ENCODE data around the gene MAN2B2. TPM values are rescaled to one million over a fixed set of nuclear protein-coding genes. Genes with fewer than 3 reads are reported as not detected.
A peak's percentile ranks its signal among the peaks of the same experiment; 100 is the strongest.
"Not testable (repeated sequence)": the region's sequence is repeated elsewhere in the genome, so short reads cannot be mapped to it uniquely, and the experiment has no call there.

Gene MAN2B2
- total RNA-seq, 1 donor from 2014 or later = 18.6 TPM

- intact Hi-C loops (cut with DNase I) = no loop called here
- no peak for DNase-seq (ENCODE audit: low spot score)
Measured at GRCh38 chr4:6625256-6625655, 50.3 kb downstream of the MAN2B2 start.

DNA sequence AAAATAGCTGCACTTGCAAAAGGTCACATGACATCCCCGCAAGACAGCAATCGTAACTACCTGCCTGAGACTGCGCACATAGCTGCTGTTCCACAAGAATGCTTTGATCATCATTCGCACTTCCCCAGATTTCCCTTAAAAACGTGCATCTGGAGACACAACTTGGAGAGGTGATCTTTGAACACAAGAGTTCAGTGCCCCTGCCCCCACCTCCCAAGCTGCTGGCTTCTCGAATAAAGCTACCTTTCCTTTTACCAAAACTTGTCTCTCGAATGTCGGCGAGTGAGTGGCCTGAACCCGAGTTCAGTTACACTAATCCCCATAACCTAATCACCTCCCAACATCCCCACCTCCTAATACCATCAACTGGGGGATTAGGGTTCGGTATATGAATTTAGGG is 51.1 kb downstream of the MAN2B2 start:
- intact Hi-C loops (cut with DNase I) = no loop called here
- DNase-seq (ENCODE audit: low spot score) = no peak

DNA sequence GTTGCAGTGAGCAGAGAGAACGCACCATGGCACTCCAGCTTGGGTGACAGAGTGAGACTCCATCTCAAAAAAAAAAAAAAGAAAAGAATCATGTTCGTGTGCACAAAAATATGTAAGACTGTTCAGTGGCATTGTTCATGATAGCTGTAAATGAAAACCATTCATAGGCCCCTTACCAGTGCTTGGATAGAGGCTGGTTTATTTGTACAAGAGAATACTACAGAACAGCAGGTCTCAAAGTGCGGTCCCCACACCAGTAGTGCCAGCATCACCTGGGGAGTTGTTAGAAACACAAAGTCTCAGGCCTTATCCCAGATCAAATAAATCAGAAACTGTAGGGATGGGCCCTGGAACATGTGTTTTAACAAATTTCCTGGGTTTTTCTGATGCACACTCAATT is 52.8 kb downstream of the MAN2B2 start:
- DNase-seq (ENCODE audit: low spot score) = no peak
- intact Hi-C loops (cut with DNase I) = no loop called here

DNA sequence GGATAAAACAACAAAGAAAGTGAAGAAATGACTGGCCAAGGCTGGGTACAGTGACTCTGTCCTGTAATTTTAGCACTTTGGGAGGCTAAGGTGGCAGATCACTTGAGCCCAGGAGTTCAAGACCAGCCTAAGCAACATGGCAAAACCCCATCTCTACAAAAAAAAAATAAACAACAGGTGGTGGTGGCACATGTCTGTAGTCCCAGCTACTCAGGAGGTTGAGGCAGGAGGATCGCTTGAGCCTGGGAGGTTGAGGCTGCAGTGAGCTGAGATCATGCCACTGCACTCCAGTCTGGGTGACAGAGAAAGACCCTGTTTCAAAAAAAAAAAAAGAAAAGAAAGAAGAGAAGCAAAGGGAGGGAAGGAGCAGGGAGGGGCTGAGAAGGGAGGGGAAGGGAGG is 53.5 kb downstream of the MAN2B2 start:
- DNase-seq (ENCODE audit: low spot score); intact Hi-C loops (cut with DNase I): not testable (repeated sequence)

- intact Hi-C loops (cut with DNase I) = no loop called here
- DNase-seq (ENCODE audit: low spot score) = peak; percentile 51
Measured at GRCh38 chr4:6632125-6632524, 57.1 kb downstream of the MAN2B2 start.

GRCh38 chr4:6633091-6633906 is 58.3 kb downstream of the MAN2B2 start:
- DNase-seq (ENCODE audit: low spot score) = no peak
- intact Hi-C loops (cut with DNase I) = no loop called here

DNA sequence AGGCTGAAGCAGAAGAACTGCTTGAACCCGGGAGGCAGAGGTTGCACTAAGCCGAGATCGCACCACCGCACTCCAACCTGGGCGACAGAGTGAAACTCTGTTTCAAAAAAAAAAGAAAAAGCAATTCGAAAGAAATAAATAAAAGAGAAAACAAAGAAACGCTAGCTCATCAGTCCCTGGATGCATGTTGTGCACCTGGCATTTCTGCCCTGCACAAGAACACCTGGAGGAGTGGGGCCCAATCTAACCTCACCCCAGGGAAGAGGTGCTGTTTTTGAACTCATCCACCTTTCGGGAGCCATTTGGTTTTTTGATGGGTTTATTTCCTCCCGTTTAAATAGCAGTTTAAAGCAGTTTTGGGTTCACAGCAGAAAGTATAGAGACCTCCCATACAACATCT is 59.8 kb downstream of the MAN2B2 start:
- intact Hi-C loops (cut with DNase I) = no loop called here
- no peak for DNase-seq (ENCODE audit: low spot score)

GRCh38 chr4:6639137-6639680 is 64.2 kb downstream of the MAN2B2 start:
- intact Hi-C loops (cut with DNase I) = no loop called here

DNA sequence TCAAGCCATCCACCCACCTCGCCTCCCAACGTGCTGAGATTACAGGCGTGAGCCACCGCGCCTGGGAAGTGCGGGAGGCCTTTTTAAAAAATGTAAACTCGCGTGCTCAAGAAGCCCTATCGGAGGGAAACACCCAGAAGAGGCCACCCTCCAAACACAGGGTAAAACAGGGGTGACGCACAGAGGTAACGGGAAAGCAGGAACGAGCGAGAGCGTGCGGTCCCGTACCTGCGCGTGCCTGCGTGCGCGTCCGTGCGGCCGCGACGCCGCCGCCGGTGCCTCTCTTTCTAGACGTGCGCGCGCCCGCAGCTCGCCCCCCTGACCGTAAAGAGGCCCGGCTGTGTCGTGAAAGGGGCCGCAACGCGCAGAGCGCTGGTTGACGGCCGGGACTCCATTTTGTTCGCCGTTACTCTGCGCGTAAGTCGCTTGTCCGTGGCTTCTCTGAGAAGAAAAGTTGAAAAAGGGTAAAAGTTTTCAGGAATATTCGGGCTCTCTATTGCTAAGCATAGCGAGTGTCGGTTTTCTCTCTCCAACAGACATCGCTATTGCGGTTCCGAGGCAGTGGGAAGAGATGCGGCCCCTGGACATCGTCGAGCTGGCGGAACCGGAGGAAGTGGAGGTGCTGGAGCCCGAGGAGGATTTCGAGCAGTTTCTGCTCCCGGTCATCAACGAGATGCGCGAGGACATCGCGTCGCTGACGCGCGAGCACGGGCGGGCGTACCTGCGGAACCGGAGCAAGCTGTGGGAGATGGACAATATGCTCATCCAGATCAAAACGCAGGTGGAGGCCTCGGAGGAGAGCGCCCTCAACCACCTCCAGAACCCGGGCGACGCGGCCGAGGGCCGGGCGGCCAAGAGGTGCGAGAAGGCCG is 65.5 kb downstream of the MAN2B2 start, which contains the start of gene MRFAP1:
MRFAP1 (plus strand) TSS at position 394 of the 872 bp plus-strand sequence; CDS start at position 572, 178 bp downstream.
- intact Hi-C loops (cut with DNase I) = loop anchor here (1.0 to 2.0 kb wide), 3 partner anchors 32 to 76 kb away; partner anchors contain the start of genes BLOC1S4 and MRFAP1L1
- peak; percentile 97 for DNase-seq (ENCODE audit: low spot score)

More at GRCh38 chr4:6639137-6639680, 64.2 kb downstream of the MAN2B2 start:
- no peak for DNase-seq (ENCODE audit: low spot score)

- DNase-seq (ENCODE audit: low spot score) = peak; percentile 79
- intact Hi-C loops (cut with DNase I) = loop anchor here (2.0 kb wide), 2 partner anchors 31 to 67 kb away; partner anchors contain the start of gene MRFAP1L1
Measured at GRCh38 chr4:6641164-6641970, 66.4 kb downstream of the MAN2B2 start.

DNA sequence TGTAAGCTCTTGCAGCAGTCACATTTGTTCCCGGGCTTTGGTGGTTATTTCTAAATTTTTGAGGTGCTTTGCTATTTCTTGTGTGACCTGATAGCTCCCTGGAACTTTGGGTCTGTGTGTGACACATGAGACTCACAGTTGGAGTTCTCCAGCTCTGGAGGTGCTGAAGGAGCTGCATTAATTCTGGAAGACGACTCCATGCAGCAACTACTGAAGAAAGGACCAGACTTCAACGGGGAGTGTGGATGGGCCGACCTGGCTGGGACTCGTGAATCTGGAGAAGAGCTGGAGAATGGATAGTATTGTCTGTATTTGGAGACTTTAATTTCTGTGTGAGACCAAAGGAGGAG is 67.0 kb downstream of the MAN2B2 start:
- intact Hi-C loops (cut with DNase I) = loop anchor here (2.0 kb wide), 2 partner anchors 31 to 67 kb away; partner anchors contain the start of gene MRFAP1L1
- DNase-seq (ENCODE audit: low spot score) = no peak

- intact Hi-C loops (cut with DNase I) = no loop called here
- DNase-seq (ENCODE audit: low spot score) = no peak
Measured at GRCh38 chr4:6643141-6643847, 68.3 kb downstream of the MAN2B2 start.

DNA sequence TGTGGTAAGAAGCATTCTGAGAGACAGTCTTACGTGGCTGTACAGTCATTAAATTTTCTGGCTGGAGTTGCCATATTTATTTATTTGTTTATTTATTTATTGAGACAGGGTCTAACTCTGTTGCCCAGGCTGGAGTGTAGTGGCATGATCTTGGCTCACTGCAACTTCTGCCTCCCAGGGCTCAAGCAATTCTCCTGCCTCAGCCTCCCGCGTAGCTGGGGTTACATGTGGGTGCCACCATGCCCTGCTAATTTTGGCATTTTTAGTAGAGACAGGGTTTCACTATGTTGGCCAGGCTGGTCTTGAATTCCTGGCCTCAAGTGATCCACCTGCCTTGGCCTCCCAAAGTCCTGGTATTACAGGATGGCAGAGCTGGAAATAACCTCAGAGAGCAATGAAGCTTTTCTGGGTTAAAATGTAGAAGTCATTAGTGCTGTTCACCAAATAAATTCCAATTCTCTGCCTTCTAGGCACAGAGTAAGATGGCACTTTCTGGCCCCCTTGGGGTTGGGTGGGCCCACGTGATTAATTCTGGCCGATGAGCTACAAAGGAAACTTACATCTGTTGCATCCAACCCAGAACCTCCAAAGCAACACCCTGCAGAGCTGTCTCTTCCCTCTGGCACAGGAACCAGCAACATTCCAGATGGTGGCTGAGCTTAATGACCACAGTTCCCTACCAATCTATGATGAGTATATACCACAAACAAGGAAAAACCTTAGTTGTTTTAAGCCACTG is 70.0 kb downstream of the MAN2B2 start:
- intact Hi-C loops (cut with DNase I) = no loop called here
- peak; percentile 7 for DNase-seq (ENCODE audit: low spot score)

DNA sequence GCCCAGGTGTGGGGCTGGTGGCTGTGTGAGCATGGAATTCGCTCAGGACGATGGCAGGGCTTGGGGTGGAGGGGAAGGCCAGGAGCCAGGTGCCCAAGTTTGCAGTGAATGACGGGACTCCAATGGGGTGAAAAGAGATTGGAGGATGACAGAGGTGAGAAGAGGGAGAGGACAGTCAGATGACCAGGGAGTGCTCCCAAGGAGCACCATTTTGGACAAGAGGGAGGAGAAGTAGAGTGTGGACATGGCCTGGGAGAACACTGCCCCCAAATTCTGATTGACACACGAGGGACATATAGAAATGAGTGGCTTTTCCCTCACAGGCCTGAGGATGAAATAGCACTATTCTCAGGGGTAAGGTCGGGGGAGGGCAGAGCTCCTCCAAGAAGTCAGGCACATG is 72.2 kb downstream of the MAN2B2 start:
- no peak for DNase-seq (ENCODE audit: low spot score)
- intact Hi-C loops (cut with DNase I) = no loop called here

DNA sequence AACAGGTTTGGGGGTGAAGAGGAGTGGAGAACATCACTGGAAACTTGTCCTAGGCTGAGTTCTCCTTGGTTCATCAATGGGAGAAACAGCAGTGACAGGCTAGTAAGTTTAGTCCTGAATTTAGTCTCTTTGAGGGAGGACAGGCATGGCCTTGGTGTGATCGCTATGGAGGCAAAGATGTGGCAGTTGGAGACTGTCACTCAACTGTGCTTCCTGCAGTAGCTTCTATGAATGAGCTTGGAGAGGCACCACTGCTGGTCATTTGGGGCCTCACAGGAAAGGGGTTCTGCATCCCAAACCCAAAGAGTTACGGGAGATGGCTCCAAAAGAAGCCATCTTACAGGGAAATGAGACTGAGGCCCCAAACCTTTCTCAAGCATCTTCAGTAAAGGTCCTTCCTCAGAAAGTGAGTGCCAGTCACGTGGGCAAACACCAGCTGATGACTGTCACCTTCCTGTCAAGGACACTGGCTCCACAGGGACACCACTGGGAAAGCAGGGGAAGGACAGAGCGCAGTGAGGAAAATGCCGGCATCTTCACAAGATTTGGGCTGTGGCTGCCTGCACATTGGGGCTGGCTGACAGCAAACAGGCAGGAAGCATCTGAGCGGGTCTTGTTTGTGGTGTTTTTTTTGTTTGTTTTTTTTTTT is 72.7 kb downstream of the MAN2B2 start:
- intact Hi-C loops (cut with DNase I) = no loop called here
- no peak for DNase-seq (ENCODE audit: low spot score)

GRCh38 chr4:6649216-6649615 is 74.2 kb downstream of the MAN2B2 start:
- intact Hi-C loops (cut with DNase I) = no loop called here
- DNase-seq (ENCODE audit: low spot score) = no peak

GRCh38 chr4:6654211-6654610 is 79.2 kb downstream of the MAN2B2 start:
- intact Hi-C loops (cut with DNase I); DNase-seq (ENCODE audit: low spot score): not testable (repeated sequence)

Data from cardiac septum (tissue), 1 donor.